IMR-90 (cell line): Measurements from ENCODE around the gene OGDHL. TPM values are rescaled to one million over a fixed set of nuclear protein-coding genes. Genes with fewer than 3 reads are reported as not detected.

ENCODE experiments used
- ATAC-seq: fragments of 200-7000 bp; cut with Tn5 transposase; 2 replicates; pipeline ENCODE4 v1.9.1; 2020; ENCODE audit warnings: low read depth, mild to moderate bottlenecking, moderate library complexity
- BruUV-seq: library from RNA; stranded (reverse); fragments of 400-500 nt; replicated peaks from 2 replicates; lab custom pipeline; 2021; lab: Mats Ljungman, UMichigan
- CTCF ChIA-PET: fragments of 300-600 bp; formaldehyde crosslinking; extraction: SDS; loops from one replicate; lab custom pipeline; 2021; ENCODE audit warnings: antibody characterized with exemption; lab: Yijun Ruan, JAX
- POLR2A ChIA-PET: fragments of 300-600 bp; sonication (Branson Sonifier 250); formaldehyde crosslinking; loops from one replicate; lab custom pipeline; 2022; ENCODE audit warnings: antibody characterized with exemption; ENCODE audit not compliant: unreplicated experiment; lab: Charles Lee
- DNase-seq: peaks from one replicate; pipeline ENCODE4 v3.0.0; 2013
- H2AFZ ChIP-seq: replicated peaks from 2 replicates; pipeline ENCODE3; 2013; ENCODE audit warnings: low read length, mild to moderate bottlenecking; ENCODE audit not compliant: poor library complexity
- H2AK5ac ChIP-seq: 2 replicates; pipeline ENCODE4 v1.6.1; 2013; ENCODE audit warnings: low read depth, low read length, inconsistent platforms
- H2AK9ac ChIP-seq: replicated peaks from 2 replicates; pipeline ENCODE3; 2013; ENCODE audit warnings: mild to moderate bottlenecking, low read depth, low read length, moderate library complexity; ENCODE audit not compliant: poor library complexity
- H2BK120ac ChIP-seq: 2 replicates; pipeline ENCODE4 v1.6.1; 2013; ENCODE audit warnings: low read depth, low read length, inconsistent platforms
- H2BK15ac ChIP-seq: 3 replicates; pipeline ENCODE4 v1.6.1; 2013; ENCODE audit warnings: low read depth, low read length, inconsistent platforms
- H2BK20ac ChIP-seq: 2 replicates; pipeline ENCODE4 v1.6.1; 2013; ENCODE audit warnings: low read depth, mild to moderate bottlenecking, inconsistent platforms, low read length, moderate library complexity
- H2BK5ac ChIP-seq: 2 replicates; pipeline ENCODE4 v1.6.1; 2013; ENCODE audit warnings: mild to moderate bottlenecking, low read depth, low read length, inconsistent platforms; ENCODE audit not compliant: poor library complexity, severe bottlenecking
- H3K14ac ChIP-seq: replicated peaks from 2 replicates; pipeline ENCODE4 v1.6.1; 2013; ENCODE audit warnings: low read depth, low read length, inconsistent platforms
- H3K18ac ChIP-seq: 2 replicates; pipeline ENCODE4 v1.6.1; 2013; ENCODE audit warnings: low read depth, low read length, control low read depth
- H3K23ac ChIP-seq: 2 replicates; pipeline ENCODE4 v1.6.1; 2013; ENCODE audit warnings: low read depth, low read length, inconsistent platforms
- H3K27ac ChIP-seq: 2 replicates; pipeline ENCODE4 v1.5.1; 2013; ENCODE audit warnings: mild to moderate bottlenecking, control low read depth, low read length; ENCODE audit not compliant: insufficient read depth
- H3K27me3 ChIP-seq: 2 replicates; pipeline ENCODE4 v1.6.1; 2013; ENCODE audit warnings: low read length; ENCODE audit not compliant: control insufficient read depth, insufficient read depth
- H3K36me3 ChIP-seq: 2 replicates; pipeline ENCODE4 v1.6.1; 2013; ENCODE audit warnings: low read length, mixed read lengths; ENCODE audit not compliant: control insufficient read depth, insufficient read depth
- H3K4ac ChIP-seq: 2 replicates; pipeline ENCODE4 v1.6.1; 2013; ENCODE audit warnings: low read depth, low read length, inconsistent platforms
- H3K4me1 ChIP-seq: 2 replicates; pipeline ENCODE4 v1.6.1; 2013; ENCODE audit warnings: low read length, mixed read lengths; ENCODE audit not compliant: control insufficient read depth, insufficient read depth
- H3K4me2 ChIP-seq: 2 replicates; pipeline ENCODE4 v1.6.1; 2013; ENCODE audit warnings: low read depth, mild to moderate bottlenecking, control low read depth, low read length, moderate library complexity
- H3K4me3 ChIP-seq: 2 replicates; pipeline ENCODE4 v1.5.1; 2013; ENCODE audit warnings: low read depth, mild to moderate bottlenecking, control low read depth, low read length, moderate library complexity; ENCODE audit not compliant: insufficient read depth
- H3K56ac ChIP-seq: 2 replicates; pipeline ENCODE4 v1.6.1; 2013; ENCODE audit warnings: low read length, inconsistent platforms; ENCODE audit not compliant: insufficient read depth; ENCODE audit errors: extremely low read depth
- H3K79me1 ChIP-seq, 2 experiments: 2 replicates each; pipeline ENCODE4 v1.6.1; 2013; ENCODE audit warnings: low read length in 2 of 2, inconsistent platforms in 1 of 2, low read depth in 1 of 2
- H3K9ac ChIP-seq: 2 replicates; pipeline ENCODE4 v1.6.1; 2013; ENCODE audit warnings: low read depth, low read length, control low read depth
- H3K9me1 ChIP-seq: 2 replicates; pipeline ENCODE4 v1.6.1; 2013; ENCODE audit warnings: low read length, inconsistent platforms; ENCODE audit not compliant: insufficient read depth
- H3K9me3 ChIP-seq: 2 replicates; pipeline ENCODE4 v1.6.1; 2013; ENCODE audit warnings: low read length; ENCODE audit not compliant: control insufficient read depth, insufficient read depth
- H4K20me1 ChIP-seq: 2 replicates; pipeline ENCODE4 v1.6.1; 2013; ENCODE audit warnings: low read length, inconsistent platforms; ENCODE audit not compliant: insufficient read depth
- H4K5ac ChIP-seq: 2 replicates; pipeline ENCODE4 v1.6.1; 2013; ENCODE audit warnings: mild to moderate bottlenecking, low read depth, low read length, control low read depth
- H4K8ac ChIP-seq, 2 experiments: 2 replicates each; pipeline ENCODE4 v1.6.1; 2013; ENCODE audit warnings: low read depth in 2 of 2, low read length in 2 of 2, control low read depth in 1 of 2, inconsistent platforms in 1 of 2
- H4K91ac ChIP-seq: 2 replicates; pipeline ENCODE4 v1.6.1; 2013; ENCODE audit warnings: low read depth, low read length, inconsistent platforms; ENCODE audit not compliant: insufficient read depth
- BHLHE40 ChIP-seq: fragments of 150-350 bp; IDR thresholded peaks from 2 replicates; pipeline ENCODE4 v1.6.1; 2016; ENCODE audit warnings: mild to moderate bottlenecking, low read depth, low read length
- CEBPB ChIP-seq: IDR thresholded peaks from 2 replicates; pipeline ENCODE4 v1.6.1; 2012; ENCODE audit warnings: low read depth, low read length, improper control_type of control experiment
- CHD1 ChIP-seq: IDR thresholded peaks from 2 replicates; pipeline ENCODE4 v1.6.1; 2012; ENCODE audit warnings: low read depth, low read length, improper control_type of control experiment
- CTCF ChIP-seq: conservative IDR thresholded peaks from 2 replicates; pipeline ENCODE4 v1.5.1; 2012; ENCODE audit warnings: mild to moderate bottlenecking, low read depth, low read length, improper control_type of control experiment
- ELK1 ChIP-seq: fragments of 150-350 bp; IDR thresholded peaks from 2 replicates; pipeline ENCODE4 v1.6.1; 2016; ENCODE audit warnings: low read depth, mild to moderate bottlenecking, low read length, moderate library complexity, borderline replicate concordance
- FOS ChIP-seq: fragments of 150-350 bp; IDR thresholded peaks from 2 replicates; pipeline ENCODE4 v1.6.1; 2016; ENCODE audit warnings: low read depth, low read length
- MAFK ChIP-seq: IDR thresholded peaks from 2 replicates; pipeline ENCODE4 v1.6.1; 2012; ENCODE audit warnings: low read depth, low read length, improper control_type of control experiment
- MAZ ChIP-seq: IDR thresholded peaks from 2 replicates; pipeline ENCODE4 v1.6.1; 2012; ENCODE audit warnings: low read depth, mild to moderate bottlenecking, low read length, improper control_type of control experiment, moderate library complexity, borderline replicate concordance
- MXI1 ChIP-seq: IDR thresholded peaks from 2 replicates; pipeline ENCODE4 v1.6.1; 2012; ENCODE audit warnings: low read depth, mild to moderate bottlenecking, low read length, moderate library complexity, borderline replicate concordance
- NFE2L2 ChIP-seq: fragments of 150-350 bp; IDR thresholded peaks from 2 replicates; pipeline ENCODE4 v1.6.1; 2016; ENCODE audit warnings: low read depth, mild to moderate bottlenecking, low read length
- POLR2A ChIP-seq: IDR thresholded peaks from 2 replicates; pipeline ENCODE4 v1.6.1; 2012; ENCODE audit warnings: mild to moderate bottlenecking, low read depth, low read length
- RAD21 ChIP-seq: IDR thresholded peaks from 2 replicates; pipeline ENCODE4 v1.6.1; 2012; ENCODE audit warnings: low read length, improper control_type of control experiment
- RCOR1 ChIP-seq: IDR thresholded peaks from 2 replicates; pipeline ENCODE4 v1.6.1; 2012; ENCODE audit warnings: mild to moderate bottlenecking, low read length, improper control_type of control experiment; ENCODE audit not compliant: insufficient replicate concordance
- RFX5 ChIP-seq: IDR thresholded peaks from 2 replicates; pipeline ENCODE4 v1.8.0; 2012; ENCODE audit warnings: low read depth, mild to moderate bottlenecking, low read length, moderate library complexity
- SMC3 ChIP-seq: fragments of 150-350 bp; IDR thresholded peaks from 2 replicates; pipeline ENCODE4 v1.6.1; 2016; ENCODE audit warnings: low read depth, mild to moderate bottlenecking, antibody characterized with exemption, low read length, moderate library complexity
- USF2 ChIP-seq: fragments of 150-350 bp; IDR thresholded peaks from 2 replicates; pipeline ENCODE4 v1.6.1; 2017; ENCODE audit warnings: mild to moderate bottlenecking, antibody characterized with exemption, low read length, low read depth
- WGBS, 2 experiments: methylation state at CpG; one replicate each; pipeline versions ENCODE4 v1.1.5 to v1.1.7; 2013; ENCODE audit warnings: missing lambda C conversion rate in 2 of 2; ENCODE audit not compliant: insufficient read length in 1 of 2; ENCODE audit errors: extremely low coverage in 2 of 2; 5-methylcytosine and 5-hydroxymethylcytosine counted together
- dilution Hi-C: fragments of 300-500 bp; cut with HindIII; formaldehyde crosslinking; loops from one replicate; pipeline ENCODE4 v1.14.3; 2018; ENCODE audit warnings: low sequenced_read_pairs; ENCODE audit not compliant: unreplicated experiment
- in situ Hi-C: fragments of 300-500 bp; cut with MboI; formaldehyde crosslinking; loops from 3 replicates; pipeline ENCODE4 v1.14.3; 2019; ENCODE audit warnings: low sequenced_read_pairs, inconsistent platforms, mixed read lengths
- intact Hi-C: fragments of 100-400 bp; cut with micrococcal nuclease; formaldehyde crosslinking; loops from 2 replicates; pipeline ENCODE4 v1.10.0; 2022
- polyA plus RNA-seq, 3 experiments: library from polyadenylated mRNA; depleted of rRNA; stranded (reverse); fragments of >200 nt; gene quantifications; 2 replicates each; pipeline ENCODE4 v1.2.3, GENCODE V29; 2012; ENCODE audit warnings: low replicate concordance in 1 of 3
- total RNA-seq: library from RNA; depleted of rRNA; stranded (reverse); fragments of >200 nt; gene quantifications from 2 replicates; pipeline ENCODE4 v1.2.3, GENCODE V29; 2012

Gene OGDHL
- total and polyA plus RNA-seq, 2 of the 4 experiments (the other 2 are of a cell fraction) = 0.18 to 0.27 TPM

- Histone ChIP-seq H4K5ac (no peak overlapping the region), H3K4ac (no peak overlapping the region), H3K4me2 (no peak overlapping the region), H3K27me3 (peaks cover 4% of the 10 kb centered on the region), H2BK15ac (no peak overlapping the region), H3K27ac (no peak overlapping the region), H3K9me1 (no peaks in the 10 kb centered on the region; the same call in 1 of the 2 replicates), H3K9me3 (no peaks in the 10 kb centered on the region), H3K4me3 (no peak overlapping the region), H2BK20ac (no peak overlapping the region), H3K4me1 (no peaks in the 10 kb centered on the region), H3K36me3 (no peaks in the 10 kb centered on the region), H3K23ac (no peak overlapping the region), H4K91ac (no peak overlapping the region), H2BK120ac (no peak overlapping the region), H3K14ac (no peak overlapping the region), H2AK9ac (no peak overlapping the region), H2AFZ (peak overlapping the region; percentile 72), H2AK5ac (no peak overlapping the region), H4K20me1 (no peaks in the 10 kb centered on the region), H3K56ac (no peak overlapping the region), H4K8ac (no peak overlapping the region), H3K18ac (no peak overlapping the region), H3K9ac (no peak overlapping the region), H3K79me1 (no peaks in the 10 kb centered on the region), H2BK5ac (no peak overlapping the region)
- TF ChIP-seq POLR2A (no peak), BHLHE40 (no peak), RFX5 (no peak), CHD1 (no peak), MXI1 (no peak), RCOR1 (no peak), ELK1 (no peak), MAZ (no peak), MAFK (no peak), CTCF (no peak), NFE2L2 (no peak), FOS (no peak), RAD21 (no peak), USF2 (no peak), SMC3 (no peak), CEBPB (no peak)
- ATAC-seq = no peak
- POLR2A ChIA-PET = no interaction called here
- in situ Hi-C loops = no loop called here
- CTCF ChIA-PET = no interaction called here
- 84% methylated on average over 8 of the region's 12 CpGs; no CpG with 5 or more reads in 1 of the 2 experiments for WGBS, 2 experiments
- intact Hi-C loops = no loop called here
- no TSS peak for BruUV-seq
- dilution Hi-C loops = no loop called here
- DNase-seq = no peak
These were observed 16.4 kb downstream of the OGDHL start for GRCh38 chr10:49745756-49746155.
